Measurements from ENCODE around the gene ZNF791.

GRCh38 chr19:12648088-12648487, 37.4 kb downstream of the ZNF791 start:
- TF ChIP-seq RAD21 (IDR thresholded peaks at IDR 0.05) (peak in 1 of 2 donors; percentile 24), CTCF (IDR thresholded peaks at IDR 0.05; ENCODE audit: low read depth, low read length, missing input control) (peak; percentile 10), REST (IDR thresholded peaks at IDR 0.05) (no peak), YY1 (IDR thresholded peaks at IDR 0.05) (no peak), MAX (IDR thresholded peaks at IDR 0.05) (no peak), GABPA (IDR thresholded peaks at IDR 0.05 in 1 of 2, conservative IDR thresholded peaks at IDR 0.05 in 1 of 2) (no peak), JUND (IDR thresholded peaks at IDR 0.05) (no peak), RXRA (IDR thresholded peaks at IDR 0.05) (no peak), SP1 (IDR thresholded peaks at IDR 0.05) (no peak), ATF3 (IDR thresholded peaks at IDR 0.05) (no peak), TAF1 (conservative IDR thresholded peaks at IDR 0.05) (no peak)
